Osteoblast (primary cell): ENCODE measurements around the gene RAB40A. TPM values are rescaled to one million over a fixed set of nuclear protein-coding genes. Genes with fewer than 3 reads are reported as not detected.
"Not testable (repeated sequence)": the region's sequence is repeated elsewhere in the genome, so short reads cannot be mapped to it uniquely, and the experiment has no call there.

Experiments used
- DNase-seq: peaks from one replicate; pipeline ENCODE4 v3.0.0; 2011; ENCODE audit warnings: low spot score, mixed read lengths; ENCODE audit not compliant: insufficient read length; ENCODE audit errors: missing footprints
- H2AFZ ChIP-seq: 2 replicates; pipeline ENCODE4 v1.6.0; 2011; ENCODE audit warnings: mild to moderate bottlenecking, low read length
- H3K27ac ChIP-seq: 2 replicates; pipeline ENCODE4 v1.5.1; 2011; ENCODE audit warnings: mild to moderate bottlenecking, low read depth, low read length, moderate library complexity
- H3K27me3 ChIP-seq: 2 replicates; pipeline ENCODE4 v1.6.0; 2012; ENCODE audit warnings: mild to moderate bottlenecking, control low read depth, inconsistent platforms, low read length, moderate library complexity; ENCODE audit not compliant: insufficient read depth
- H3K36me3 ChIP-seq: 2 replicates; pipeline ENCODE4 v1.5.1; 2011; ENCODE audit warnings: mild to moderate bottlenecking, low read length, control low read depth, moderate library complexity; ENCODE audit not compliant: insufficient read depth
- H3K4me1 ChIP-seq: 2 replicates; pipeline ENCODE4 v1.5.1; 2011; ENCODE audit warnings: mild to moderate bottlenecking, low read length, control low read depth, moderate library complexity; ENCODE audit not compliant: insufficient read depth
- H3K4me2 ChIP-seq: 2 replicates; pipeline ENCODE4 v1.6.0; 2011; ENCODE audit warnings: mild to moderate bottlenecking, low read length; ENCODE audit not compliant: insufficient read depth
- H3K4me3 ChIP-seq: fragments of 200-600 bp; sonication (generic); 3 replicates; pipeline ENCODE4 v1.5.1; 2012; ENCODE audit warnings: mild to moderate bottlenecking, low read length, inconsistent platforms; ENCODE audit not compliant: insufficient read depth
- H3K79me2 ChIP-seq: 2 replicates; pipeline ENCODE4 v1.6.0; 2012; ENCODE audit warnings: mild to moderate bottlenecking, low read length, control low read depth, inconsistent platforms; ENCODE audit not compliant: insufficient read depth
- H3K9me3 ChIP-seq: 2 replicates; pipeline ENCODE4 v1.5.1; 2011; ENCODE audit warnings: low read depth, low read length, control low read depth
- H4K20me1 ChIP-seq: 2 replicates; pipeline ENCODE4 v1.6.0; 2012; ENCODE audit warnings: mild to moderate bottlenecking, low read length, control low read depth; ENCODE audit not compliant: insufficient read depth
- total RNA-seq: library from RNA; depleted of rRNA; stranded (reverse); fragments of >200 nt; gene quantifications from 2 replicates; pipeline ENCODE4 v1.2.3, GENCODE V29; 2012
- TF ChIP-seq, protein P1 (sequence below): IDR thresholded peaks from 2 replicates; pipeline ENCODE4 v1.5.1; 2011; ENCODE audit warnings: mild to moderate bottlenecking, low read depth, low read length, moderate library complexity; ENCODE audit errors: extremely low read depth

The RAB40A gene
- total RNA-seq, 1 donor = under 0.01 TPM

- Histone ChIP-seq H3K36me3 (no peaks in the 10 kb centered on the region), H4K20me1 (no peaks in the 10 kb centered on the region), H3K4me3 (peak overlapping the region; percentile 62), H3K4me1 (peaks cover 2% of the 10 kb centered on the region), H2AFZ (peak overlapping the region; percentile 49), H3K79me2 (no peaks in the 10 kb centered on the region), H3K27ac (no peak overlapping the region), H3K9me3 (no peaks in the 10 kb centered on the region), H3K27me3 (no peaks in the 10 kb centered on the region), H3K4me2 (peak overlapping the region; percentile 77)
- DNase-seq = no peak
- TF ChIP-seq, protein P1, sequence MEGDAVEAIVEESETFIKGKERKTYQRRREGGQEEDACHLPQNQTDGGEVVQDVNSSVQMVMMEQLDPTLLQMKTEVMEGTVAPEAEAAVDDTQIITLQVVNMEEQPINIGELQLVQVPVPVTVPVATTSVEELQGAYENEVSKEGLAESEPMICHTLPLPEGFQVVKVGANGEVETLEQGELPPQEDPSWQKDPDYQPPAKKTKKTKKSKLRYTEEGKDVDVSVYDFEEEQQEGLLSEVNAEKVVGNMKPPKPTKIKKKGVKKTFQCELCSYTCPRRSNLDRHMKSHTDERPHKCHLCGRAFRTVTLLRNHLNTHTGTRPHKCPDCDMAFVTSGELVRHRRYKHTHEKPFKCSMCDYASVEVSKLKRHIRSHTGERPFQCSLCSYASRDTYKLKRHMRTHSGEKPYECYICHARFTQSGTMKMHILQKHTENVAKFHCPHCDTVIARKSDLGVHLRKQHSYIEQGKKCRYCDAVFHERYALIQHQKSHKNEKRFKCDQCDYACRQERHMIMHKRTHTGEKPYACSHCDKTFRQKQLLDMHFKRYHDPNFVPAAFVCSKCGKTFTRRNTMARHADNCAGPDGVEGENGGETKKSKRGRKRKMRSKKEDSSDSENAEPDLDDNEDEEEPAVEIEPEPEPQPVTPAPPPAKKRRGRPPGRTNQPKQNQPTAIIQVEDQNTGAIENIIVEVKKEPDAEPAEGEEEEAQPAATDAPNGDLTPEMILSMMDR = peak; percentile 57
Observed at GRCh38 chrX:103464072-103464773, 55.1 kb downstream of the RAB40A start.

- Histone ChIP-seq H3K79me2 (no peaks in the 10 kb centered on the region), H3K4me3 (no peak overlapping the region), H2AFZ (no peak overlapping the region), H3K4me1 (peaks cover 2% of the 10 kb centered on the region), H3K27me3 (no peaks in the 10 kb centered on the region), H3K4me2 (no peak overlapping the region), H3K36me3 (no peaks in the 10 kb centered on the region), H3K27ac (no peak overlapping the region), H4K20me1 (no peaks in the 10 kb centered on the region), H3K9me3 (no peaks in the 10 kb centered on the region)
- TF ChIP-seq, protein P1 = no peak
- DNase-seq = peak; percentile 52
Observed at GRCh38 chrX:103461156-103461555, 58.1 kb downstream of the RAB40A start.

GRCh38 chrX:103460001-103460755 is 59.1 kb downstream of the RAB40A start:
- not testable (repeated sequence) for H3K27me3 ChIP-seq, H2AFZ ChIP-seq, H3K27ac ChIP-seq, H3K4me1 ChIP-seq, H4K20me1 ChIP-seq, H3K4me3 ChIP-seq, H3K36me3 ChIP-seq, DNase-seq, H3K9me3 ChIP-seq, H3K79me2 ChIP-seq, H3K4me2 ChIP-seq

DNA sequence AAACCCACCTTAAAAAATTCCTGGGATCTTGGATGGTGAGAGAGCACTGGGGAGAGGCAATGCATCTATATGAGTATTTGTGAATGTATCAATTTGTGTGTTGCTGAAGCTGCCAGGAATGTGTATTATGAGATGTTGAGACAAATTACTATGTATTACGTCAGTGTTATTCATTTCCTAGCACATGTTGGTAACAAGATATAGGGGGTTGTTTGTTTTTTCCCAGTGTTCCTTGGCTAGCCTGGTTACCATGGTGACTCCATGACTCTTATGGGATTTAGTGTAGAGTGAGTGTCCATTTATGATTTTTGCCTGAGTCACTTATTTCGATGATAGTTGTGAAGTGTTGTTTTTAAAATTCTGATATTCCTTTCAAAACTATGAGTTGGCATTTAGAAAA is 65.6 kb downstream of the RAB40A start:
- Histone ChIP-seq H3K9me3 (no peaks in the 10 kb centered on the region), H2AFZ (no peak overlapping the region), H4K20me1 (no peaks in the 10 kb centered on the region), H3K4me2 (peak overlapping the region; percentile 26), H3K27me3 (no peaks in the 10 kb centered on the region), H3K79me2 (no peaks in the 10 kb centered on the region), H3K36me3 (no peaks in the 10 kb centered on the region), H3K27ac (peak overlapping the region; percentile 87), H3K4me3 (no peak overlapping the region), H3K4me1 (peaks cover 9% of the 10 kb centered on the region)
- no peak for DNase-seq
- TF ChIP-seq, protein P1 = no peak

Other genes starting within 250 kb of the RAB40A start
- not detected in 2 replicates for gene TCEAL5, start 242.7 kb downstream of the RAB40A start, total RNA-seq
- 2.4 and 4.3 TPM in 2 replicates for gene BEX2, start 208.5 kb downstream of the RAB40A start, total RNA-seq
- gene TCEAL7, start 189.2 kb downstream of the RAB40A start, total RNA-seq = 6.5 and 10.0 TPM in 2 replicates
- 96.4 and 110 TPM in 2 replicates for gene TCEAL9, start 163.0 kb downstream of the RAB40A start, total RNA-seq
- gene BEX3, start 143.0 kb downstream of the RAB40A start, total RNA-seq = 144 and 150 TPM in 2 replicates
- gene TCEAL4, start 66.0 kb upstream of the RAB40A start, total RNA-seq = 38.3 and 45.6 TPM in 2 replicates
- gene TCEAL3, start 88.5 kb upstream of the RAB40A start, total RNA-seq = 12.7 and 13.0 TPM in 2 replicates
- 33.0 and 38.7 TPM in 2 replicates for gene TCEAL1, start 109.5 kb upstream of the RAB40A start, total RNA-seq
- 678 and 953 TPM in 2 replicates for gene MORF4L2, start 167.2 kb upstream of the RAB40A start, total RNA-seq
- gene TMEM31, start 191.4 kb upstream of the RAB40A start, total RNA-seq = not detected in 2 replicates